Mucosa of stomach (tissue), 1 donor: Measurements from ENCODE around the gene ADAMTS17.

ENCODE experiments used
- H3K27me3 ChIP-seq: one replicate; pipeline ENCODE4 v1.7.0; 2013; ENCODE audit warnings: mild to moderate bottlenecking, low read length; ENCODE audit not compliant: control insufficient read depth, insufficient read depth
- H3K36me3 ChIP-seq: one replicate; pipeline ENCODE4 v1.7.0; 2013; ENCODE audit warnings: low read length; ENCODE audit not compliant: control insufficient read depth, insufficient read depth
- H3K4me1 ChIP-seq: one replicate; pipeline ENCODE4 v1.7.0; 2013; ENCODE audit warnings: mild to moderate bottlenecking, low read length; ENCODE audit not compliant: control insufficient read depth, insufficient read depth
- H3K4me3 ChIP-seq: one replicate; pipeline ENCODE4 v1.7.0; 2013; ENCODE audit warnings: low read length
- H3K9ac ChIP-seq: one replicate; pipeline ENCODE4 v1.7.0; 2013; ENCODE audit warnings: mild to moderate bottlenecking, low read length, moderate library complexity
- H3K9me3 ChIP-seq: one replicate; pipeline ENCODE4 v1.7.0; 2013; ENCODE audit warnings: mild to moderate bottlenecking, low read length, moderate library complexity; ENCODE audit not compliant: control insufficient read depth
- donor health status: Pancreatic carcinoma.

Gene ADAMTS17

GRCh38 chr15:100152463-100152862 is 189.3 kb downstream of the ADAMTS17 start:
- Histone ChIP-seq H3K4me1 (no peaks in the 10 kb centered on the region), H3K36me3 (no peaks in the 10 kb centered on the region), H3K4me3 (no peak overlapping the region)

GRCh38 chr15:100150906-100151305 is 190.9 kb downstream of the ADAMTS17 start:
- Histone ChIP-seq H3K36me3 (no peaks in the 10 kb centered on the region), H3K27me3 (no peaks in the 10 kb centered on the region), H3K4me1 (no peaks in the 10 kb centered on the region), H3K4me3 (no peak overlapping the region), H3K9me3 (no peaks in the 10 kb centered on the region), H3K9ac (no peak overlapping the region)

More at GRCh38 chr15:100152463-100152862, 189.3 kb downstream of the ADAMTS17 start:
- no peak overlapping the region for H3K9ac ChIP-seq
- H3K27me3 ChIP-seq, result no peaks in the 10 kb centered on the region
- no peaks in the 10 kb centered on the region for H3K9me3 ChIP-seq

DNA sequence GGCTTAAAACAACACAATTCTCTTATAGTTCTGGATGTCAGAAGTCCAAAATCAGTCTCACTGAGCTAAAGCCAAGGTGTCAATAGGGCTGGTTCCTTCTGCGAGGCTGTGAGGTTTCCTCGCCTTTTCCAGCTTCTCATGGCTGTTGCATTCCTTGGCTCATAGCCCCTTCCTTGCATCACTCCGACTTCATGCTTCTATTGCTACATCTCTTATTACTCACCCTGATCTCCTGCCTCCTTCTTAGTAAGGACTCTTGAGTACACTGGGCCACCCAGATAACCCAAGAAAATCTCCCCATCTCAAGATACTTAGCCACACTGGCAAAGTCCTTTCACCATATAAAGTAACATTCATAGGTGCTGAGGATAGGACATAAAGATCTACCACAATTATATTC is 193.9 kb downstream of the ADAMTS17 start:
- H3K4me3 ChIP-seq, result no peak overlapping the region
- H3K9ac ChIP-seq, result no peak overlapping the region
- no peaks in the 10 kb centered on the region for H3K27me3 ChIP-seq
- H3K9me3 ChIP-seq, result no peaks in the 10 kb centered on the region
- no peaks in the 10 kb centered on the region for H3K36me3 ChIP-seq
- no peaks in the 10 kb centered on the region for H3K4me1 ChIP-seq

- Histone ChIP-seq H3K4me1 (no peaks in the 10 kb centered on the region), H3K9ac (no peak overlapping the region), H3K27me3 (no peaks in the 10 kb centered on the region), H3K9me3 (no peaks in the 10 kb centered on the region), H3K4me3 (no peak overlapping the region), H3K36me3 (no peaks in the 10 kb centered on the region)
Observed at GRCh38 chr15:100143378-100143777, 198.4 kb downstream of the ADAMTS17 start.

- H3K36me3 ChIP-seq, result no peaks in the 10 kb centered on the region
- no peaks in the 10 kb centered on the region for H3K4me1 ChIP-seq
- H3K9ac ChIP-seq, result no peak overlapping the region
- H3K4me3 ChIP-seq, result no peak overlapping the region
- H3K9me3 ChIP-seq, result no peaks in the 10 kb centered on the region
- H3K27me3 ChIP-seq, result no peaks in the 10 kb centered on the region
Observed at GRCh38 chr15:100141311-100142001, 200.3 kb downstream of the ADAMTS17 start.

- Histone ChIP-seq H3K36me3 (no peaks in the 10 kb centered on the region), H3K4me1 (no peaks in the 10 kb centered on the region), H3K4me3 (no peak overlapping the region), H3K9ac (no peak overlapping the region), H3K9me3 (no peaks in the 10 kb centered on the region), H3K27me3 (no peaks in the 10 kb centered on the region)
Observed at GRCh38 chr15:100140527-100141308, 201.1 kb downstream of the ADAMTS17 start.

DNA sequence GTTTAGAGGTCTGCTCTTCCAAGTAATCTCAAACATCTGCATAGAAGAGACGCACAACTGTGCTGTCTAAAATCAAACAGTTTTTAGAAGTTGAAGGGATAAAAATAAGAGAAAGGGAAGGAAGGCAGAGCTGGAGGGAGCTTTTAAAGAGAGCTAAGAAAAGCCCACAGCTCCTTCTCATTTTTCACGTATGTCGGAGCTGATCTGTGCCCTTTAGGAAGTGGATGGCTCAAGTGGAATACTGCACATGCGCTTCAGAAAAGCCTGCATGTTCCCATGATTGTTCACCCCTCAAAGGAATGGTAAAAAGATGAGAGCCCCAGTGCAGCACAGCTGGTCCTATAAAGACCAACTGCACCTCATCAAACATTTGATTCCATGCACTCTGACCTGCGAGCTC is 207.2 kb downstream of the ADAMTS17 start:
- Histone ChIP-seq H3K27me3 (no peaks in the 10 kb centered on the region), H3K9ac (no peak overlapping the region), H3K9me3 (no peaks in the 10 kb centered on the region), H3K4me3 (no peak overlapping the region), H3K4me1 (no peaks in the 10 kb centered on the region), H3K36me3 (no peaks in the 10 kb centered on the region)

- Histone ChIP-seq H3K9ac (no peak overlapping the region), H3K36me3 (no peaks in the 10 kb centered on the region), H3K9me3 (no peaks in the 10 kb centered on the region), H3K4me1 (no peaks in the 10 kb centered on the region), H3K4me3 (no peak overlapping the region), H3K27me3 (no peaks in the 10 kb centered on the region)
Observed at GRCh38 chr15:100134089-100134583, 207.6 kb downstream of the ADAMTS17 start.

DNA sequence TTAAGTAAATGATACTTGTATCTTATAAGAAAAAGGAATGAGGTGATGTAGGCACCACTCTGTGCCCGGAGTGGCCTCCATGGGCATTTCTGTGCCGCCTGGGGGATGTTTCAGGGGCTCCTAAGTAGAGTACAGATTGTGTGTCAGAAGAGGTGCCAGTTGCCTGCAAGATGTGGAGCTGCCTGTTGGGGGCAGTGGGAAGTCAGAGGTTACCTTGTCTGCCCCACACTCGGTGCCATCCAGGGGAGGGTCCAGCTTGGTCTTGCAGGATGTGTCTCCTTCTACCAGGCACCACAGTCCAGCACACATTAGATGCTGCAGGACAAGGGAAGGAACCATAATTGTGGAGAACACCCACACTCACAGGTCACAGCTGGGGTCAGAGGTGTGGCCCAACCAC is 208.8 kb downstream of the ADAMTS17 start:
- Histone ChIP-seq H3K27me3 (no peaks in the 10 kb centered on the region), H3K9ac (no peak overlapping the region), H3K36me3 (no peaks in the 10 kb centered on the region), H3K4me3 (no peak overlapping the region), H3K9me3 (no peaks in the 10 kb centered on the region), H3K4me1 (no peaks in the 10 kb centered on the region)

GRCh38 chr15:100132309-100132708 is 209.5 kb downstream of the ADAMTS17 start:
- H3K4me3 ChIP-seq, result no peak overlapping the region
- no peak overlapping the region for H3K9ac ChIP-seq
- H3K9me3 ChIP-seq, result no peaks in the 10 kb centered on the region
- H3K27me3 ChIP-seq, result no peaks in the 10 kb centered on the region
- no peaks in the 10 kb centered on the region for H3K36me3 ChIP-seq
- H3K4me1 ChIP-seq, result no peaks in the 10 kb centered on the region

GRCh38 chr15:100131321-100132224 is 210.2 kb downstream of the ADAMTS17 start:
- H3K4me1 ChIP-seq, result no peaks in the 10 kb centered on the region
- H3K36me3 ChIP-seq, result no peaks in the 10 kb centered on the region
- no peak overlapping the region for H3K9ac ChIP-seq
- no peaks in the 10 kb centered on the region for H3K9me3 ChIP-seq
- H3K4me3 ChIP-seq, result no peak overlapping the region
- no peaks in the 10 kb centered on the region for H3K27me3 ChIP-seq
